B cell (primary cell): Measurements from ENCODE around the gene ADGRL4. TPM values are rescaled to one million over a fixed set of nuclear protein-coding genes. Genes with fewer than 3 reads are reported as not detected.

ENCODE experiments used
- ATAC-seq: fragments of 200-7000 bp; cut with Tn5 transposase; one replicate; pipeline ENCODE4 v1.10.0; 2021; ENCODE audit warnings: low read depth, mild to moderate bottlenecking, moderate number of reproducible peaks, moderate library complexity
- CTCF ChIA-PET: fragments of 350-600 bp; sonication (Branson Sonifier 250); formaldehyde crosslinking; loops from one replicate; lab custom pipeline; 2021; ENCODE audit warnings: antibody characterized with exemption, inconsistent platforms; lab: Charles Lee
- POLR2A ChIA-PET: fragments of 350-600 bp; sonication (Branson Sonifier 250); formaldehyde crosslinking; loops from one replicate; lab custom pipeline; 2021; ENCODE audit warnings: antibody characterized with exemption; lab: Charles Lee
- DNase-seq: peaks from one replicate; pipeline ENCODE4 v3.0.0; 2013
- H2AFZ ChIP-seq: 2 replicates; pipeline ENCODE4 v1.6.1; 2012; ENCODE audit warnings: mild to moderate bottlenecking, low read depth, low read length; ENCODE audit not compliant: insufficient read depth, poor library complexity, severe bottlenecking
- H3K27ac ChIP-seq, 2 donors: 1 replicate in 1 of 2; 2 replicates in 1 of 2; pipeline ENCODE4 v1.5.1; 2012 to 2013; ENCODE audit warnings: low read length in 2 of 2, mild to moderate bottlenecking in 2 of 2, moderate library complexity in 1 of 2
- H3K27me3 ChIP-seq, 4 experiments: fragments of 200-600 bp in 1 of 4; sonication (generic) in 1 of 4; replicated peaks in 1 of 4; 1 replicate in 2 of 4; 2 replicates in 2 of 4; pipeline versions ENCODE4 v1.6.1 to v1.7.0; 2013 to 2016; ENCODE audit warnings: low read length in 3 of 4, mild to moderate bottlenecking in 2 of 4, mixed read lengths in 1 of 4, moderate library complexity in 1 of 4; ENCODE audit not compliant: insufficient read depth in 4 of 4, control insufficient read depth in 3 of 4; ENCODE audit errors: control extremely low read depth in 1 of 4
- H3K36me3 ChIP-seq, 2 experiments: replicated peaks in 1 of 2; 1 replicate in 1 of 2; 2 replicates in 1 of 2; pipeline versions ENCODE4 v1.6.1 to v1.7.1; 2013; ENCODE audit warnings: low read length in 1 of 2; ENCODE audit not compliant: insufficient read depth in 2 of 2, control insufficient read depth in 1 of 2; ENCODE audit errors: control extremely low read depth in 1 of 2, extremely low read depth in 1 of 2
- H3K4me1 ChIP-seq, 2 donors: fragments of 200-600 bp in 1 of 2; sonication (generic) in 1 of 2; 1 replicate in 1 of 2; 2 replicates in 1 of 2; pipeline versions ENCODE4 v1.5.1 to v1.6.1; 2013 to 2017; ENCODE audit warnings: low read length in 2 of 2; ENCODE audit not compliant: control insufficient read depth in 2 of 2, insufficient read depth in 2 of 2
- H3K4me2 ChIP-seq: replicated peaks from 2 replicates; pipeline ENCODE3; 2012; ENCODE audit warnings: mild to moderate bottlenecking, low read depth, low read length; ENCODE audit not compliant: poor library complexity, severe bottlenecking
- H3K4me3 ChIP-seq, 5 experiments: fragments of 200-600 bp in 1 of 5; sonication (generic) in 1 of 5; 1 replicate in 3 of 5; 2 replicates in 2 of 5; pipeline versions ENCODE4 v1.5.1 to v1.7.0; 2011 to 2016; ENCODE audit warnings: low read length in 4 of 5, mild to moderate bottlenecking in 4 of 5, low read depth in 2 of 5, control low read depth in 1 of 5, moderate library complexity in 1 of 5; ENCODE audit not compliant: insufficient read depth in 1 of 5; ENCODE audit errors: control extremely low read depth in 1 of 5, extremely low read depth in 1 of 5
- H3K79me2 ChIP-seq: fragments of 200-600 bp; sonication (generic); one replicate; pipeline ENCODE4 v1.6.0; 2016; ENCODE audit warnings: low read length; ENCODE audit not compliant: control insufficient read depth, insufficient read depth
- H3K9ac ChIP-seq: fragments of 200-600 bp; sonication (generic); 2 replicates; pipeline ENCODE4 v1.6.1; 2017; ENCODE audit warnings: mild to moderate bottlenecking, low read length, moderate library complexity
- H3K9me3 ChIP-seq, 3 donors: one replicate each; pipeline versions ENCODE4 v1.6.1 to v1.7.1; 2013; ENCODE audit warnings: low read length in 2 of 3; ENCODE audit not compliant: control insufficient read depth in 2 of 3, insufficient read depth in 1 of 3; ENCODE audit errors: control extremely low read depth in 1 of 3
- H4K20me1 ChIP-seq: 2 replicates; pipeline ENCODE4 v1.6.0; 2012; ENCODE audit warnings: mild to moderate bottlenecking, low read length; ENCODE audit not compliant: insufficient read depth, control insufficient read depth, poor library complexity, severe bottlenecking
- H3K27ac Mint-ChIP-seq: one replicate; pipeline ENCODE4 v1.8.0; 2021; ENCODE audit warnings: mixed read lengths
- H3K27me3 Mint-ChIP-seq: one replicate; pipeline ENCODE4 v1.8.0; 2021; ENCODE audit warnings: mixed read lengths
- H3K4me1 Mint-ChIP-seq: one replicate; pipeline ENCODE4 v1.8.0; 2021; ENCODE audit warnings: mixed read lengths
- H3K4me3 Mint-ChIP-seq: one replicate; pipeline ENCODE4 v1.8.0; 2021; ENCODE audit warnings: mixed read lengths
- H3K9me3 Mint-ChIP-seq: one replicate; pipeline ENCODE4 v1.8.0; 2022; ENCODE audit warnings: mixed read lengths; ENCODE audit not compliant: insufficient read depth
- CTCF ChIP-seq: fragments of 200-600 bp; IDR thresholded peaks from one replicate; pipeline ENCODE4 v1.8.0; 2022; ENCODE audit warnings: antibody characterized with exemption, mild to moderate bottlenecking
- EZH2 ChIP-seq: IDR thresholded peaks from 2 replicates; pipeline ENCODE4 v1.6.1; 2012; ENCODE audit warnings: borderline replicate concordance, low read depth, mild to moderate bottlenecking, moderate library complexity, low read length; ENCODE audit not compliant: insufficient read depth, poor library complexity, severe bottlenecking
- WGBS: methylation state at CpG from one replicate; pipeline ENCODE4 v1.1.5; 2013; ENCODE audit warnings: missing lambda C conversion rate; ENCODE audit not compliant: insufficient coverage; 5-methylcytosine and 5-hydroxymethylcytosine counted together
- intact Hi-C: fragments of 100-400 bp; cut with micrococcal nuclease; formaldehyde crosslinking; loops from one replicate; pipeline ENCODE4 v1.10.0; 2022
- polyA plus RNA-seq: library from polyadenylated mRNA; depleted of rRNA; stranded (reverse); fragments of >200 nt; gene quantifications from 2 replicates; pipeline ENCODE4 v1.2.3, GENCODE V29; 2012
- total RNA-seq, 2 donors: library from RNA; stranded (reverse); fragments of 120-200 nt in 1 of 2; gene quantifications; 1 replicate in 1 of 2; 2 replicates in 1 of 2; pipeline versions ENCODE4 v1.2.3 to v1.2.4, GENCODE V29; 2013 to 2022

ADGRL4 gene
- total and polyA plus RNA-seq, 2 donors (not counting 1 experiment from before 2014, with no cell fraction given): not detected

DNA sequence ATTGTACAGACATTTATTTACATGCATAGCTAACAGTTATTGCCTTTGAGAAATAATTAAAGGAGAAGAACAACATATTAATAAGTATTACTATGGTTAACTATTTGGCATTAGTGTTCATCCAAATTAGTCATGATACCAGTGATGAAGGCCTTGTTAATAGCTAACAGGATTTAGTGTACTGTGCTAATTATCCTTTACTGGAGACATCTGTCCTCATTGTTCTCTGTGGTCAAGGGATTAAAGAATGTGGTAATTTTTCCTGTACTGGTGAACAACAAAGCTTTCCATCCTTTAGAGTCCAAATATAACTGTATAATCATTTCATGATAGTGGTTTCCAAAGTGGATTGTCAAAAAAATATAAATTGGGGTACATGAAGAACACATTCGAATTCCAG, 103.9 kb downstream of the ADGRL4 start:
- H3K9ac ChIP-seq: no peak overlapping the region
- Mint-ChIP-seq H3K4me3 (no peak overlapping the region), H3K9me3 (peaks cover 2% of the 10 kb centered on the region), H3K27ac (no peak overlapping the region), H3K4me1 (no peaks in the 10 kb centered on the region), H3K27me3 (no peaks in the 10 kb centered on the region)
- H3K4me2 ChIP-seq: no peak overlapping the region
- ChIA-PET CTCF (no interaction called here), POLR2A (no interaction called here)
- H3K9me3 ChIP-seq: no peaks in the 10 kb centered on the region
- TF ChIP-seq CTCF: no peak
- TF ChIP-seq EZH2: no peak
- H3K36me3 ChIP-seq: no peaks in the 10 kb centered on the region
- no peak overlapping the region for H3K27ac ChIP-seq
- ATAC-seq (no peak), DNase-seq (no peak)
- H2AFZ ChIP-seq: no peak overlapping the region
- H3K4me3 ChIP-seq: no peak overlapping the region
- no peaks in the 10 kb centered on the region for H3K79me2 ChIP-seq
- no peaks in the 10 kb centered on the region for H4K20me1 ChIP-seq
- no peaks in the 10 kb centered on the region for H3K4me1 ChIP-seq
- H3K27me3 ChIP-seq: no peaks in the 10 kb centered on the region
- intact Hi-C loops: no loop called here
- no CpG with 5 or more reads among the region's 1 CpG for WGBS

DNA sequence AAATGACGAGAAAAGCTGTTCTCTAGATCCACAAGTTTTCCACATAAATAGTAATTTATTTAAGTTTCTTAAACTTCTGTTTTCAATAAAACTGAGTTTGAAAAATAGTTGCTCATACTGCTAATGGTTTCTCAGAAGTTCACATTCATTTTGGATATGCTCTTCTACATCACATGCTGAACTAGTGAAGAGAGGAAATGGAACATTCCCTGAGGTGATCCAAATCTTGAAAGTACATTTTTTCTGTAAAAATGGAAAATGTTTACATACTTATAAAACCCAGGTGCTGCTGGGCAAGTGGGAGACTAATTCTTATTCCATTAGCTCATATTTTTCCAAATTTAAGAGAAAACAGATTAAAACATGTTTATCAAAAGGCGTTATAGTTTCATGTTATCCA, 111.7 kb downstream of the ADGRL4 start:
- no peaks in the 10 kb centered on the region for H3K27me3 ChIP-seq
- no peak overlapping the region for H3K4me2 ChIP-seq
- TF ChIP-seq EZH2 (no peak), CTCF (no peak)
- no peaks in the 10 kb centered on the region for H3K36me3 ChIP-seq
- no peak overlapping the region for H3K27ac Mint-ChIP-seq
- ATAC-seq (no peak), DNase-seq (no peak)
- no peak overlapping the region for H2AFZ ChIP-seq
- H3K9me3 Mint-ChIP-seq: no peaks in the 10 kb centered on the region
- H3K9ac ChIP-seq: no peak overlapping the region
- H3K4me3 ChIP-seq: no peak overlapping the region
- no peaks in the 10 kb centered on the region for H4K20me1 ChIP-seq
- H3K9me3 ChIP-seq: no peaks in the 10 kb centered on the region
- no peak overlapping the region for H3K4me3 Mint-ChIP-seq
- no peaks in the 10 kb centered on the region for H3K4me1 Mint-ChIP-seq
- no CpG with 5 or more reads among the region's 2 CpGs for WGBS
- ChIA-PET POLR2A (no interaction called here), CTCF (no interaction called here)
- no peak overlapping the region for H3K27ac ChIP-seq
- H3K79me2 ChIP-seq: no peaks in the 10 kb centered on the region
- H3K27me3 Mint-ChIP-seq: no peaks in the 10 kb centered on the region
- intact Hi-C loops: no loop called here
- no peaks in the 10 kb centered on the region for H3K4me1 ChIP-seq
